Mucosa of rectum (tissue), 2 donors: ENCODE measurements around the gene OPRL1.
A peak's percentile ranks its signal among the peaks of the same experiment; 100 is the strongest.

Experiments used
- H3K27ac ChIP-seq, 2 donors: one replicate each; pipeline ENCODE4 v1.7.0; 2013; ENCODE audit warnings: inconsistent platforms in 2 of 2, low read depth in 2 of 2, low read length in 2 of 2
- H3K27me3 ChIP-seq, 2 donors: one replicate each; pipeline ENCODE4 v1.7.0; 2013; ENCODE audit warnings: low read length in 2 of 2; ENCODE audit not compliant: control insufficient read depth in 2 of 2, insufficient read depth in 2 of 2
- H3K36me3 ChIP-seq, 2 donors: one replicate each; pipeline ENCODE4 v1.7.0; 2013; ENCODE audit warnings: low read length in 2 of 2; ENCODE audit not compliant: control insufficient read depth in 2 of 2, insufficient read depth in 2 of 2
- H3K4me1 ChIP-seq, 2 donors: one replicate each; pipeline ENCODE4 v1.7.0; 2013; ENCODE audit warnings: low read length in 2 of 2, mild to moderate bottlenecking in 1 of 2; ENCODE audit not compliant: control insufficient read depth in 2 of 2, insufficient read depth in 2 of 2
- H3K4me3 ChIP-seq, 2 donors: one replicate each; pipeline ENCODE4 v1.7.0; 2013; ENCODE audit warnings: low read length in 2 of 2
- H3K9ac ChIP-seq, 2 donors: one replicate each; pipeline ENCODE4 v1.7.0; 2013; ENCODE audit warnings: low read length in 2 of 2, low read depth in 1 of 2, mild to moderate bottlenecking in 1 of 2
- H3K9me3 ChIP-seq, 2 donors: one replicate each; pipeline ENCODE4 v1.7.0; 2013; ENCODE audit warnings: low read length in 2 of 2; ENCODE audit not compliant: control insufficient read depth in 2 of 2
- donor health status: healthy.
- donor health status: Normal muscosa, but diverticular disease.

OPRL1 gene

GRCh38 chr20:64072498-64073063 lies 7.3 kb upstream of the OPRL1 start:
- Histone ChIP-seq H3K27ac (no peak overlapping the region), H3K4me1 (peaks cover 0 to 3% of the 10 kb centered on the region in 2 donors), H3K4me3 (no peak overlapping the region), H3K27me3 (no peaks in the 10 kb centered on the region), H3K36me3 (peaks cover 5 to 6% of the 10 kb centered on the region in 2 donors), H3K9ac (no peak overlapping the region), H3K9me3 (no peaks in the 10 kb centered on the region)

GRCh38 chr20:64073476-64074183 lies 6.3 kb upstream of the OPRL1 start:
- Histone ChIP-seq H3K4me3 (no peak overlapping the region), H3K27ac (no peak overlapping the region), H3K27me3 (no peaks in the 10 kb centered on the region), H3K4me1 (peaks cover 6 to 7% of the 10 kb centered on the region in 2 donors), H3K9ac (no peak overlapping the region), H3K9me3 (no peaks in the 10 kb centered on the region), H3K36me3 (peaks cover 5 to 6% of the 10 kb centered on the region in 2 donors)

GRCh38 chr20:64074184-64074789 lies 5.6 kb upstream of the OPRL1 start:
- Histone ChIP-seq H3K4me3 (no peak overlapping the region), H3K9ac (no peak overlapping the region), H3K4me1 (peaks cover 11 to 13% of the 10 kb centered on the region in 2 donors), H3K27ac (no peak overlapping the region), H3K36me3 (peaks cover 5 to 6% of the 10 kb centered on the region in 2 donors), H3K27me3 (peaks cover 0 to 3% of the 10 kb centered on the region in 2 donors), H3K9me3 (no peaks in the 10 kb centered on the region)

- H3K36me3 ChIP-seq = peaks cover 5 to 6% of the 10 kb centered on the region in 2 donors
- H3K9me3 ChIP-seq = no peaks in the 10 kb centered on the region
- peaks cover 0 to 3% of the 10 kb centered on the region in 2 donors for H3K27me3 ChIP-seq
- H3K27ac ChIP-seq = no peak overlapping the region
- H3K4me1 ChIP-seq = peaks cover 14 to 15% of the 10 kb centered on the region in 2 donors
- H3K9ac ChIP-seq = no peak overlapping the region
- no peak overlapping the region for H3K4me3 ChIP-seq
Observed at GRCh38 chr20:64074963-64075362, 4.9 kb upstream of the OPRL1 start.

GRCh38 chr20:64075556-64075955 lies 4.3 kb upstream of the OPRL1 start:
- no peaks in the 10 kb centered on the region for H3K9me3 ChIP-seq
- H3K27me3 ChIP-seq = peaks cover 0 to 3% of the 10 kb centered on the region in 2 donors
- H3K36me3 ChIP-seq = peaks cover 5 to 6% of the 10 kb centered on the region in 2 donors
- no peak overlapping the region for H3K9ac ChIP-seq
- H3K4me3 ChIP-seq = no peak overlapping the region
- peaks cover 14 to 15% of the 10 kb centered on the region in 2 donors for H3K4me1 ChIP-seq
- H3K27ac ChIP-seq = no peak overlapping the region

GRCh38 chr20:64076061-64076997 lies 3.6 kb upstream of the OPRL1 start:
- H3K4me1 ChIP-seq = peaks cover 14 to 15% of the 10 kb centered on the region in 2 donors
- peaks cover 0 to 3% of the 10 kb centered on the region in 2 donors for H3K27me3 ChIP-seq
- no peaks in the 10 kb centered on the region for H3K9me3 ChIP-seq
- H3K4me3 ChIP-seq = peak overlapping the region in 1 of 2 donors; percentile 70
- H3K36me3 ChIP-seq = peaks cover 5 to 6% of the 10 kb centered on the region in 2 donors
- peak overlapping the region in 1 of 2 donors; percentile 14 for H3K9ac ChIP-seq
- H3K27ac ChIP-seq = peak overlapping the region; percentile 34 to 79

GRCh38 chr20:64077094-64077493 lies 2.8 kb upstream of the OPRL1 start:
- Histone ChIP-seq H3K4me1 (peaks cover 14 to 15% of the 10 kb centered on the region in 2 donors), H3K27me3 (peaks cover 3 to 5% of the 10 kb centered on the region in 2 donors), H3K9me3 (no peaks in the 10 kb centered on the region), H3K4me3 (peak overlapping the region in 1 of 2 donors; percentile 70), H3K27ac (peak overlapping the region; percentile 34 to 79), H3K36me3 (peaks cover 5 to 6% of the 10 kb centered on the region in 2 donors), H3K9ac (peak overlapping the region in 1 of 2 donors; percentile 14)

- Histone ChIP-seq H3K9ac (no peak overlapping the region), H3K4me1 (peaks cover 14 to 15% of the 10 kb centered on the region in 2 donors), H3K9me3 (no peaks in the 10 kb centered on the region), H3K27ac (peak overlapping the region in 1 of 2 donors; percentile 79), H3K36me3 (peaks cover 5 to 6% of the 10 kb centered on the region in 2 donors), H3K27me3 (peaks cover 5 to 6% of the 10 kb centered on the region in 2 donors), H3K4me3 (peak overlapping the region in 1 of 2 donors; percentile 70)
Observed at GRCh38 chr20:64077541-64077875, 2.4 kb upstream of the OPRL1 start.

GRCh38 chr20:64077876-64078551 lies 1.9 kb upstream of the OPRL1 start:
- peaks cover 14 to 17% of the 10 kb centered on the region in 2 donors for H3K4me1 ChIP-seq
- H3K27me3 ChIP-seq = peaks cover 7 to 9% of the 10 kb centered on the region in 2 donors
- H3K9ac ChIP-seq = peak overlapping the region; percentile 16 to 26
- no peaks in the 10 kb centered on the region for H3K9me3 ChIP-seq
- peaks cover 5 to 6% of the 10 kb centered on the region in 2 donors for H3K36me3 ChIP-seq
- H3K27ac ChIP-seq = peak overlapping the region in 1 of 2 donors; percentile 79
- peak overlapping the region; percentile 64 to 70 for H3K4me3 ChIP-seq
